ENCODE data around the gene JPH3. TPM values are rescaled to one million over a fixed set of nuclear protein-coding genes. Genes with fewer than 3 reads are reported as not detected.

The JPH3 gene
- total and polyA plus RNA-seq, 2 experiments from 2014 or later, result 1.8 to 4.8 TPM

DNA sequence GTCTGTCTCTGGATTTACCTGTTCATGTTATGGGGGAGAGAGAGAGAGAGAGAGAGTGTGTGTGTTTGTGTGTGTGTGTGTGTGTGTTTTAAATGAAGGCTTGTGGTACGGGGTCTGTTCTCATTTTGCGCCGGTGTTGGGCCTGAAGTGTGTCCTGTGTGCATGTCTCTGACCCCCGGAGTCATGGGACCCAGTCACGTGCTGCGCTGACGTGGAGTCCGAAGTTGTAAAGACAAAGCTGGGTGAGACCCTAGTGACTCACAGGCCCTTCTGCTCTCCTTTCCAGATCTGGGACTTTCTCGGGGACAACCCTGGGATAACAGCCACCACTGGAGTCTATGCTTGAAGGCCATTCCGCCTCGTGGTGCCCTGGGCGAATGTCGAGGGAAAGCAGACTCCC, 35.0 kb downstream of the JPH3 start:
- Histone ChIP-seq H3K4me2 (no peak overlapping the region), H3K4me3 (no peak overlapping the region), H3K9me3 (ENCODE audit: low read depth) (no peaks in the 10 kb centered on the region), H2AFZ (no peak overlapping the region), H3K9me2 (replicated peaks; ENCODE audit: insufficient read depth) (no peaks in the 10 kb centered on the region), H3K27ac (no peak overlapping the region), H3K79me2 (no peaks in the 10 kb centered on the region), H3K36me3 (replicated peaks; ENCODE audit: insufficient read depth, low read depth) (no peaks in the 10 kb centered on the region), H4K20me1 (ENCODE audit: insufficient read depth, poor library complexity, severe bottlenecking) (no peaks in the 10 kb centered on the region), H3K4me1 (ENCODE audit: insufficient read depth) (no peaks in the 10 kb centered on the region), H3K27me3 (no peaks in the 10 kb centered on the region)
- DNase-seq (ENCODE audit: low spot score), result no peak
- TF ChIP-seq, protein P1, sequence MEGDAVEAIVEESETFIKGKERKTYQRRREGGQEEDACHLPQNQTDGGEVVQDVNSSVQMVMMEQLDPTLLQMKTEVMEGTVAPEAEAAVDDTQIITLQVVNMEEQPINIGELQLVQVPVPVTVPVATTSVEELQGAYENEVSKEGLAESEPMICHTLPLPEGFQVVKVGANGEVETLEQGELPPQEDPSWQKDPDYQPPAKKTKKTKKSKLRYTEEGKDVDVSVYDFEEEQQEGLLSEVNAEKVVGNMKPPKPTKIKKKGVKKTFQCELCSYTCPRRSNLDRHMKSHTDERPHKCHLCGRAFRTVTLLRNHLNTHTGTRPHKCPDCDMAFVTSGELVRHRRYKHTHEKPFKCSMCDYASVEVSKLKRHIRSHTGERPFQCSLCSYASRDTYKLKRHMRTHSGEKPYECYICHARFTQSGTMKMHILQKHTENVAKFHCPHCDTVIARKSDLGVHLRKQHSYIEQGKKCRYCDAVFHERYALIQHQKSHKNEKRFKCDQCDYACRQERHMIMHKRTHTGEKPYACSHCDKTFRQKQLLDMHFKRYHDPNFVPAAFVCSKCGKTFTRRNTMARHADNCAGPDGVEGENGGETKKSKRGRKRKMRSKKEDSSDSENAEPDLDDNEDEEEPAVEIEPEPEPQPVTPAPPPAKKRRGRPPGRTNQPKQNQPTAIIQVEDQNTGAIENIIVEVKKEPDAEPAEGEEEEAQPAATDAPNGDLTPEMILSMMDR (IDR thresholded peaks at IDR 0.05; ENCODE audit: poor library complexity), result no peak
- no peak for TF ChIP-seq EZH2phosphoT487 (IDR thresholded peaks at IDR 0.05; ENCODE audit: low read depth, severe bottlenecking, unreplicated experiment)
- no peak for TF ChIP-seq EZH2 (IDR thresholded peaks at IDR 0.05; ENCODE audit: borderline replicate concordance)
- 88% methylated on average over 13 of the region's 13 CpGs for WGBS (ENCODE audit: low lambda C conversion rate, missing lambda C conversion rate)

DNA sequence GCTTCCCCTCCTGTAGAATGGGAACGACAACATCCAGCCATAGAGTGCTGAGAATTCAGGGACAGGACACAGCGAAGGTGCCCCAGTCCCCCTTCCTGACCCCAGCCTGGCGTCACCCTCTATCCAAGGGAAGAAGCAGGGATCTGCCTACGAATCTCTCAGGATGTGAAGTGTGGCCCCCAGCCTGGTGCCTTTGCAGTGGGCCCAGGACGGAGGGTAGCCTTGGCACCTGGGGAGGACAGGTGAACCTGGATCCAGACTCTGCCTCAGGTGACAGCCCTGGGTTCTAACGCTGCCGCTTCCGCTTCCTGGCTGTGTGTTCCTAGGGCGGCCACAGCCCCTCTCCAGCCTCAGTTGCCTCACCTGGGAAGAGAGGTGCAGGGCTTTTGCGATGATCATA, 36.4 kb downstream of the JPH3 start:
- Histone ChIP-seq H4K20me1 (ENCODE audit: insufficient read depth, poor library complexity, severe bottlenecking) (no peaks in the 10 kb centered on the region), H3K27me3 (no peaks in the 10 kb centered on the region), H3K9me3 (ENCODE audit: low read depth) (no peaks in the 10 kb centered on the region), H3K4me2 (no peak overlapping the region), H3K9me2 (replicated peaks; ENCODE audit: insufficient read depth) (no peaks in the 10 kb centered on the region), H3K4me3 (no peak overlapping the region), H2AFZ (no peak overlapping the region), H3K27ac (no peak overlapping the region), H3K79me2 (no peaks in the 10 kb centered on the region), H3K36me3 (replicated peaks; ENCODE audit: insufficient read depth, low read depth) (no peaks in the 10 kb centered on the region), H3K4me1 (ENCODE audit: insufficient read depth) (no peaks in the 10 kb centered on the region)
- WGBS (ENCODE audit: low lambda C conversion rate, missing lambda C conversion rate), result 89% methylated on average over 10 of the region's 10 CpGs
- no peak for DNase-seq (ENCODE audit: low spot score)
- TF ChIP-seq, protein P1 (IDR thresholded peaks at IDR 0.05; ENCODE audit: poor library complexity), result no peak
- TF ChIP-seq EZH2phosphoT487 (IDR thresholded peaks at IDR 0.05; ENCODE audit: low read depth, severe bottlenecking, unreplicated experiment) (no peak), EZH2 (IDR thresholded peaks at IDR 0.05; ENCODE audit: borderline replicate concordance) (no peak)

DNA sequence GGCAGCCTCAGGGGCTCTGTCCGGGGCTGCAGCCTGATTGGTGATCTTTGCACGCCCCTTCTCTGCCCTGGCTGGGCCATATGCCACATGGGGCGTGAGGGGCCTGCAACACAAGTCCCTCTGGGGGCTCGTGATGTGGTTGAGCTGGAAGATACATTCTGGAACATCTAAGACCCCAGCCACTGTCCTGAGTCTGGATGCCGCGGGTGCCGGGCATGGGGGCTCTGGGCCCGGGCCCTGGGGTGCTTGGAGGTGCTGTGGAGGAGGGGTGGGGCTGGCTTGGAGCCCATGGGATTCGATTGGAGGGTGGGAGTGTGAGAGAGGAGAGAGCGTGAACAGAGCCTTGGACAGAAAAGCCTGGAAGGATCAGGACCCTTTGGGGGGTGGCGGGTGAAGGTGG, 39.4 kb downstream of the JPH3 start:
- no peak for TF ChIP-seq EZH2phosphoT487 (IDR thresholded peaks at IDR 0.05; ENCODE audit: low read depth, severe bottlenecking, unreplicated experiment)
- Histone ChIP-seq H3K9me2 (replicated peaks; ENCODE audit: insufficient read depth) (no peaks in the 10 kb centered on the region), H3K27me3 (no peaks in the 10 kb centered on the region), H3K27ac (no peak overlapping the region), H3K36me3 (replicated peaks; ENCODE audit: insufficient read depth, low read depth) (no peaks in the 10 kb centered on the region), H3K79me2 (no peaks in the 10 kb centered on the region), H2AFZ (no peak overlapping the region), H3K4me1 (ENCODE audit: insufficient read depth) (no peaks in the 10 kb centered on the region), H3K4me2 (no peak overlapping the region), H3K4me3 (no peak overlapping the region), H4K20me1 (ENCODE audit: insufficient read depth, poor library complexity, severe bottlenecking) (no peaks in the 10 kb centered on the region), H3K9me3 (ENCODE audit: low read depth) (no peaks in the 10 kb centered on the region)
- WGBS (ENCODE audit: low lambda C conversion rate, missing lambda C conversion rate), result 85% methylated on average over 9 of the region's 11 CpGs
- DNase-seq (ENCODE audit: low spot score), result no peak

DNA sequence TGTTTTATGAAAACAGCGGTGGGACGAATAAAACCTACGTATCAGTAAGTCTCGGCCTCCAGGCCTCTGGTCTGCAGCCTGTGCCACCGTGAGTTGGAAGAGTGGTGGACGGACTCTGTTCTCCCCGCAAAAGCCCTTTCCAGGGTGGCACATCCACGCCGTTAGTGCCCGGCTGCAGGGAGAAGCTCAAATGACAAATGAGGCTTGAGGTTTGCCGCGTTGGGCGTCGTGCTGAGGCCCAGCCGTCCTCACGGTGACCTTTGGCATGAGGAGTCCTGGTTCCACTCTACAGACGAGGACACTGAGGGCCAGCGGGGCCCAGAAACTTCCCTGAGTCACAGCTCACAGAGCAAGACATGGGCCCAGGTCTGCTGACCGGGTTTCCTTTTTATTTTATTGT, 40.2 kb downstream of the JPH3 start:
- Histone ChIP-seq H3K9me2 (replicated peaks; ENCODE audit: insufficient read depth) (no peaks in the 10 kb centered on the region), H4K20me1 (ENCODE audit: insufficient read depth, poor library complexity, severe bottlenecking) (no peaks in the 10 kb centered on the region), H3K79me2 (no peaks in the 10 kb centered on the region), H3K27me3 (no peaks in the 10 kb centered on the region), H3K4me1 (ENCODE audit: insufficient read depth) (no peaks in the 10 kb centered on the region), H3K9me3 (ENCODE audit: low read depth) (no peaks in the 10 kb centered on the region), H3K36me3 (replicated peaks; ENCODE audit: insufficient read depth, low read depth) (no peaks in the 10 kb centered on the region), H2AFZ (no peak overlapping the region), H3K4me3 (no peak overlapping the region), H3K27ac (no peak overlapping the region), H3K4me2 (no peak overlapping the region)
- WGBS (ENCODE audit: low lambda C conversion rate, missing lambda C conversion rate), result 92% methylated on average over 19 of the region's 19 CpGs
- TF ChIP-seq EZH2 (IDR thresholded peaks at IDR 0.05; ENCODE audit: borderline replicate concordance), result no peak
- TF ChIP-seq, protein P1 (IDR thresholded peaks at IDR 0.05; ENCODE audit: poor library complexity), result no peak
- TF ChIP-seq EZH2phosphoT487 (IDR thresholded peaks at IDR 0.05; ENCODE audit: low read depth, severe bottlenecking, unreplicated experiment), result no peak
- DNase-seq (ENCODE audit: low spot score), result no peak
